H9 (cell line): ENCODE results near the gene ACER3. TPM values are rescaled to one million over a fixed set of nuclear protein-coding genes. Genes with fewer than 3 reads are reported as not detected.

ENCODE experiments used
- DNase-seq: peaks from one replicate; pipeline ENCODE4 v3.0.0-alpha.2; 2017
- H2AFZ ChIP-seq: one replicate; pipeline ENCODE4 v1.6.1; 2013; ENCODE audit warnings: mild to moderate bottlenecking, low read length, control low read depth, moderate library complexity
- H2AK5ac ChIP-seq: 2 replicates; pipeline ENCODE4 v1.6.1; 2013; ENCODE audit warnings: low read length, control low read depth, mixed read lengths; ENCODE audit not compliant: insufficient read length
- H2BK120ac ChIP-seq: one replicate; pipeline ENCODE4 v1.6.1; 2013; ENCODE audit warnings: low read depth, mild to moderate bottlenecking, low read length, control low read depth, inconsistent platforms; ENCODE audit not compliant: poor library complexity, severe bottlenecking
- H2BK12ac ChIP-seq: 2 replicates; pipeline ENCODE4 v1.6.1; 2013; ENCODE audit warnings: low read length, control low read depth, mixed read lengths, low read depth; ENCODE audit not compliant: insufficient read length
- H2BK15ac ChIP-seq: 2 replicates; pipeline ENCODE4 v1.6.1; 2013; ENCODE audit warnings: low read depth, low read length, control low read depth
- H2BK20ac ChIP-seq: one replicate; pipeline ENCODE4 v1.6.1; 2013; ENCODE audit warnings: low read depth, mild to moderate bottlenecking, low read length, control low read depth, inconsistent platforms; ENCODE audit not compliant: poor library complexity, severe bottlenecking
- H2BK5ac ChIP-seq: 2 replicates; pipeline ENCODE4 v1.6.1; 2013; ENCODE audit warnings: low read length, control low read depth, mixed read lengths; ENCODE audit not compliant: insufficient read length
- H3K14ac ChIP-seq: 2 replicates; pipeline ENCODE4 v1.6.1; 2013; ENCODE audit warnings: low read length, control low read depth; ENCODE audit not compliant: insufficient read depth
- H3K18ac ChIP-seq: 2 replicates; pipeline ENCODE4 v1.6.1; 2013; ENCODE audit warnings: low read depth, mild to moderate bottlenecking, mixed read lengths, low read length, control low read depth; ENCODE audit not compliant: insufficient read length
- H3K23ac ChIP-seq: 2 replicates; pipeline ENCODE4 v1.6.1; 2013; ENCODE audit warnings: low read length, control low read depth, mixed read lengths, low read depth; ENCODE audit not compliant: insufficient read length
- H3K23me2 ChIP-seq: 2 replicates; pipeline ENCODE4 v1.6.1; 2013; ENCODE audit warnings: low read depth, mild to moderate bottlenecking, mixed read lengths, low read length, control low read depth; ENCODE audit not compliant: insufficient read length, poor library complexity, severe bottlenecking
- H3K27ac ChIP-seq: 2 replicates; pipeline ENCODE4 v1.5.1; 2013; ENCODE audit warnings: low read length, control low read depth, mixed read lengths, low read depth; ENCODE audit not compliant: insufficient read length
- H3K27me3 ChIP-seq: 2 replicates; pipeline ENCODE4 v1.6.1; 2013; ENCODE audit warnings: low read length, control low read depth, inconsistent platforms; ENCODE audit not compliant: insufficient read depth
- H3K4ac ChIP-seq: 2 replicates; pipeline ENCODE4 v1.6.1; 2013; ENCODE audit warnings: low read depth, mild to moderate bottlenecking, control low read depth, inconsistent platforms, low read length, moderate library complexity
- H3K4me1 ChIP-seq: 2 replicates; pipeline ENCODE4 v1.6.1; 2013; ENCODE audit warnings: low read length, control low read depth, inconsistent platforms; ENCODE audit not compliant: insufficient read depth
- H3K4me2 ChIP-seq: 2 replicates; pipeline ENCODE4 v1.6.1; 2013; ENCODE audit warnings: low read length, control low read depth, mixed read lengths; ENCODE audit not compliant: insufficient read length, insufficient read depth
- H3K56ac ChIP-seq: 2 replicates; pipeline ENCODE4 v1.6.1; 2013; ENCODE audit warnings: low read depth, mild to moderate bottlenecking, mixed read lengths, low read length, control low read depth; ENCODE audit not compliant: insufficient read length
- H3K79me1 ChIP-seq: 2 replicates; pipeline ENCODE4 v1.6.1; 2013; ENCODE audit warnings: low read depth, mild to moderate bottlenecking, moderate library complexity, low read length, control low read depth, inconsistent platforms; ENCODE audit not compliant: insufficient read depth, poor library complexity, severe bottlenecking
- H3K79me2 ChIP-seq: 2 replicates; pipeline ENCODE4 v1.6.1; 2013; ENCODE audit warnings: low read length, control low read depth, inconsistent platforms; ENCODE audit not compliant: insufficient read depth
- H3K9ac ChIP-seq: 2 replicates; pipeline ENCODE4 v1.6.1; 2013; ENCODE audit warnings: low read length, control low read depth, mixed read lengths; ENCODE audit not compliant: insufficient read length; ENCODE audit errors: extremely low read depth
- H3K9me3 ChIP-seq: one replicate; pipeline ENCODE4 v1.6.1; 2013; ENCODE audit warnings: low read depth, low read length, inconsistent platforms; ENCODE audit not compliant: control insufficient read depth
- H3T11ph ChIP-seq: one replicate; pipeline ENCODE4 v1.6.1; 2013; ENCODE audit warnings: mild to moderate bottlenecking, low read length, control low read depth, inconsistent platforms
- H4K20me1 ChIP-seq: one replicate; pipeline ENCODE4 v1.6.1; 2013; ENCODE audit not compliant: control insufficient read depth, insufficient read length, insufficient read depth
- H4K5ac ChIP-seq: 2 replicates; pipeline ENCODE4 v1.6.1; 2013; ENCODE audit warnings: low read depth, mild to moderate bottlenecking, mixed read lengths, low read length, control low read depth; ENCODE audit not compliant: insufficient read length
- H4K8ac ChIP-seq: replicated peaks from 2 replicates; pipeline ENCODE4 v1.6.1; 2013; ENCODE audit warnings: low read length, control low read depth, mixed read lengths, low read depth; ENCODE audit not compliant: insufficient read length
- H4K91ac ChIP-seq: 2 replicates; pipeline ENCODE4 v1.6.1; 2013; ENCODE audit warnings: low read depth, mild to moderate bottlenecking, moderate library complexity, mixed read lengths, low read length, control low read depth; ENCODE audit not compliant: insufficient read length
- H3K27ac Mint-ChIP-seq, 3 experiments: 2 replicates in 2 of 3; 3 replicates in 1 of 3; pipeline ENCODE4 v1.8.0; 2020 to 2021; ENCODE audit warnings: mixed read lengths in 3 of 3, mild to moderate bottlenecking in 1 of 3, moderate library complexity in 1 of 3
- H3K27me3 Mint-ChIP-seq: 2 replicates; pipeline ENCODE4 v1.8.0; 2021; ENCODE audit warnings: low read depth, mild to moderate bottlenecking, moderate library complexity, mixed read lengths
- H3K36me3 Mint-ChIP-seq, 3 experiments: 2 replicates in 2 of 3; 3 replicates in 1 of 3; pipeline ENCODE4 v1.8.0; 2020 to 2021; ENCODE audit warnings: low read depth in 3 of 3, mixed read lengths in 3 of 3; ENCODE audit not compliant: insufficient read depth in 1 of 3
- H3K4me1 Mint-ChIP-seq, 2 experiments: 2 replicates each; pipeline ENCODE4 v1.8.0; 2020; ENCODE audit warnings: mixed read lengths in 2 of 2
- H3K4me3 Mint-ChIP-seq, 2 experiments: 2 replicates in 1 of 2; 3 replicates in 1 of 2; pipeline ENCODE4 v1.8.0; 2020 to 2021; ENCODE audit warnings: mild to moderate bottlenecking in 2 of 2, mixed read lengths in 2 of 2, moderate library complexity in 1 of 2
- H3K9me3 Mint-ChIP-seq, 2 experiments: 2 replicates in 1 of 2; 3 replicates in 1 of 2; pipeline ENCODE4 v1.8.0; 2020; ENCODE audit warnings: mild to moderate bottlenecking in 2 of 2, mixed read lengths in 2 of 2, moderate library complexity in 1 of 2
- WGBS: extraction: QIAGEN DNeasy Blood & Tissue Kit; methylation state at CpG from one replicate; pipeline ENCODE4 v1.1.7; 2013; ENCODE audit warnings: missing lambda C conversion rate, low lambda C conversion rate, mixed read lengths; ENCODE audit not compliant: insufficient read length; ENCODE audit errors: extremely low coverage; 5-methylcytosine and 5-hydroxymethylcytosine counted together
- total RNA-seq: library from RNA; stranded (reverse); gene quantifications from 2 replicates; pipeline ENCODE4 v1.2.1, GENCODE V29; 2021
- TF ChIP-seq, protein P1 (sequence below): fragments of 200-600 bp; sonication (generic); conservative IDR thresholded peaks from 3 replicates; pipeline ENCODE4 v1.8.0; 2021; ENCODE audit warnings: antibody characterized with exemption, mild to moderate bottlenecking

The ACER3 gene
- total RNA-seq, 1 experiment from 2014 or later, result 14.7 TPM

DNA sequence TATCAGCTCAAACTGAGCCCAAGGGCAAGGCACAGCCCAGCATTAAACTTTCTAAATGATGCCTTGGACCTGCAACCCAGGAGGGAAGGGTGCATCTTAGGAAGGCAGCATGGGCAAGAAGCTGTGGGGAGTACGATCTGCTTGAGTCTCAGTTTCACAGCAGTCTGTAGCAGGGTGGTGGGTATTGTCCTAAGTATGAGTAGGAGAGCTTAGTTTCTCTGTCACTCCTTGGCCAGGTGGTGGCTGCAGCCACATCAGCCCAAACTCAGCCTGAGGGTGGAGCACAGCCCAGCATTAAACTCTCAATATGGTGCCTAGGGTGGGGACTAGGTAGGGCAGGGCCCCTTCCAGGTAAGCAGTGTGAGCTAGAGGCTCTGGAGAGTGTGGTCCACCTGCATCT, 85.5 kb downstream of the ACER3 start:
- no peak overlapping the region for H3K18ac ChIP-seq
- H4K5ac ChIP-seq, result no peak overlapping the region
- H3K27ac Mint-ChIP-seq, result peak overlapping the region in 1 of 3 experiments; percentile 22; a peak in 1 of 7 replicates
- H2AFZ ChIP-seq, result no peak overlapping the region
- no peaks in the 10 kb centered on the region for H3K9me3 ChIP-seq
- H3K36me3 Mint-ChIP-seq, result peaks cover 10 to 21% (median 14%) of the 10 kb centered on the region in 3 experiments
- H3K56ac ChIP-seq, result no peak overlapping the region
- peaks cover 16 to 19% of the 10 kb centered on the region in 2 experiments for H3K9me3 Mint-ChIP-seq
- H2BK5ac ChIP-seq, result no peak overlapping the region
- H3K4me3 Mint-ChIP-seq, result no peak overlapping the region
- no peaks in the 10 kb centered on the region for H3K23me2 ChIP-seq
- H3K27ac ChIP-seq, result no peak overlapping the region
- no peak overlapping the region for H2BK12ac ChIP-seq
- H3K79me1 ChIP-seq, result no peaks in the 10 kb centered on the region
- no peak overlapping the region for H3K4me2 ChIP-seq
- H3K27me3 ChIP-seq, result no peaks in the 10 kb centered on the region
- H3K4ac ChIP-seq, result no peak overlapping the region
- no peak overlapping the region for H2BK120ac ChIP-seq
- no peak overlapping the region for H3K9ac ChIP-seq
- no CpG with 5 or more reads among the region's 1 CpG for WGBS
- H2BK15ac ChIP-seq, result no peak overlapping the region
- TF ChIP-seq, protein P1, sequence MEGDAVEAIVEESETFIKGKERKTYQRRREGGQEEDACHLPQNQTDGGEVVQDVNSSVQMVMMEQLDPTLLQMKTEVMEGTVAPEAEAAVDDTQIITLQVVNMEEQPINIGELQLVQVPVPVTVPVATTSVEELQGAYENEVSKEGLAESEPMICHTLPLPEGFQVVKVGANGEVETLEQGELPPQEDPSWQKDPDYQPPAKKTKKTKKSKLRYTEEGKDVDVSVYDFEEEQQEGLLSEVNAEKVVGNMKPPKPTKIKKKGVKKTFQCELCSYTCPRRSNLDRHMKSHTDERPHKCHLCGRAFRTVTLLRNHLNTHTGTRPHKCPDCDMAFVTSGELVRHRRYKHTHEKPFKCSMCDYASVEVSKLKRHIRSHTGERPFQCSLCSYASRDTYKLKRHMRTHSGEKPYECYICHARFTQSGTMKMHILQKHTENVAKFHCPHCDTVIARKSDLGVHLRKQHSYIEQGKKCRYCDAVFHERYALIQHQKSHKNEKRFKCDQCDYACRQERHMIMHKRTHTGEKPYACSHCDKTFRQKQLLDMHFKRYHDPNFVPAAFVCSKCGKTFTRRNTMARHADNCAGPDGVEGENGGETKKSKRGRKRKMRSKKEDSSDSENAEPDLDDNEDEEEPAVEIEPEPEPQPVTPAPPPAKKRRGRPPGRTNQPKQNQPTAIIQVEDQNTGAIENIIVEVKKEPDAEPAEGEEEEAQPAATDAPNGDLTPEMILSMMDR, result no peak
- no peak overlapping the region for H2BK20ac ChIP-seq
- H2AK5ac ChIP-seq, result no peak overlapping the region
- no peak overlapping the region for H4K8ac ChIP-seq
- no peak overlapping the region for H3T11ph ChIP-seq
- no peaks in the 10 kb centered on the region for H3K79me2 ChIP-seq
- no peak overlapping the region for H3K14ac ChIP-seq
- H4K91ac ChIP-seq, result no peak overlapping the region
- no peak for DNase-seq
- no peaks in the 10 kb centered on the region; the same call in 1 of the 2 replicates for H3K4me1 ChIP-seq
- H4K20me1 ChIP-seq, result no peaks in the 10 kb centered on the region
- peaks cover 23 to 28% of the 10 kb centered on the region in 2 experiments for H3K4me1 Mint-ChIP-seq
- H3K23ac ChIP-seq, result no peak overlapping the region
- H3K27me3 Mint-ChIP-seq, result no peaks in the 10 kb centered on the region
